ENCODE data around the gene SRSF1. TPM values are rescaled to one million over a fixed set of nuclear protein-coding genes. Genes with fewer than 3 reads are reported as not detected.

The SRSF1 gene
- total RNA-seq, 2 experiments from 2014 or later = 531 to 582 TPM

- POLR2A ChIA-PET = no interaction called here
- intact Hi-C loops (cut with micrococcal nuclease; ENCODE audit: unreplicated experiment) = no loop called here
- CTCF ChIA-PET (ENCODE audit: unreplicated experiment) = no interaction called here
- Histone ChIP-seq H3K4me1 (ENCODE audit: insufficient read depth, low read length, poor library complexity, severe bottlenecking) (no peaks in the 10 kb centered on the region), H3K79me2 (ENCODE audit: insufficient read depth, low read depth, low read length) (no peaks in the 10 kb centered on the region), H3K9me3 (ENCODE audit: low read length) (no peaks in the 10 kb centered on the region), H4K20me1 (ENCODE audit: insufficient read depth, low read length) (no peaks in the 10 kb centered on the region; the same call in 1 of the 2 replicates), H3K27ac (ENCODE audit: low read depth, low read length, poor library complexity, severe bottlenecking) (no peak overlapping the region), H3K9me2 (ENCODE audit: insufficient read depth, low read length) (no peaks in the 10 kb centered on the region), H3K4me3 (ENCODE audit: low read depth, low read length, poor library complexity, severe bottlenecking) (no peak overlapping the region), H3K4me2 (ENCODE audit: low read length) (no peak overlapping the region), H3K36me3 (ENCODE audit: insufficient read depth, low read length) (no peaks in the 10 kb centered on the region), H2AFZ (ENCODE audit: low read length) (no peak overlapping the region)
- TF ChIP-seq EZH2phosphoT487 (IDR thresholded peaks at IDR 0.05; ENCODE audit: borderline replicate concordance, low read depth, low read length) = no peak
- no TSS peak for BruUV-seq (replicated peaks)
- no peak for DNase-seq (ENCODE audit: low spot score)
Measured at GRCh38 chr17:57965521-57966160, 41.4 kb downstream of the SRSF1 start.

GRCh38 chr17:57963149-57963511 is 43.9 kb downstream of the SRSF1 start:
- Histone ChIP-seq H3K79me2 (ENCODE audit: insufficient read depth, low read depth, low read length) (no peaks in the 10 kb centered on the region), H3K4me3 (ENCODE audit: low read depth, low read length, poor library complexity, severe bottlenecking) (no peak overlapping the region), H3K27ac (ENCODE audit: low read depth, low read length, poor library complexity, severe bottlenecking) (no peak overlapping the region), H3K4me2 (ENCODE audit: low read length) (no peak overlapping the region), H2AFZ (ENCODE audit: low read length) (no peak overlapping the region), H4K20me1 (ENCODE audit: insufficient read depth, low read length) (no peaks in the 10 kb centered on the region; the same call in 1 of the 2 replicates), H3K4me1 (ENCODE audit: insufficient read depth, low read length, poor library complexity, severe bottlenecking) (no peaks in the 10 kb centered on the region), H3K9me2 (ENCODE audit: insufficient read depth, low read length) (no peaks in the 10 kb centered on the region), H3K9me3 (ENCODE audit: low read length) (no peaks in the 10 kb centered on the region), H3K36me3 (ENCODE audit: insufficient read depth, low read length) (no peaks in the 10 kb centered on the region)
- intact Hi-C loops (cut with micrococcal nuclease; ENCODE audit: unreplicated experiment) = no loop called here
- DNase-seq (ENCODE audit: low spot score) = no peak
- BruUV-seq (replicated peaks) = no TSS peak
- no peak for TF ChIP-seq EZH2phosphoT487 (IDR thresholded peaks at IDR 0.05; ENCODE audit: borderline replicate concordance, low read depth, low read length)
- no peak for TF ChIP-seq CTCF (conservative IDR thresholded peaks at IDR 0.05; ENCODE audit: low read length)
- CTCF ChIA-PET (ENCODE audit: unreplicated experiment) = no interaction called here
- POLR2A ChIA-PET = no interaction called here

GRCh38 chr17:57962279-57963148 is 44.5 kb downstream of the SRSF1 start:
- Histone ChIP-seq H3K36me3 (ENCODE audit: insufficient read depth, low read length) (no peaks in the 10 kb centered on the region), H3K9me3 (ENCODE audit: low read length) (no peaks in the 10 kb centered on the region), H3K4me3 (ENCODE audit: low read depth, low read length, poor library complexity, severe bottlenecking) (no peak overlapping the region), H3K9me2 (ENCODE audit: insufficient read depth, low read length) (no peaks in the 10 kb centered on the region), H3K4me1 (ENCODE audit: insufficient read depth, low read length, poor library complexity, severe bottlenecking) (no peaks in the 10 kb centered on the region), H2AFZ (ENCODE audit: low read length) (no peak overlapping the region), H3K27ac (ENCODE audit: low read depth, low read length, poor library complexity, severe bottlenecking) (no peak overlapping the region), H3K79me2 (ENCODE audit: insufficient read depth, low read depth, low read length) (no peaks in the 10 kb centered on the region), H4K20me1 (ENCODE audit: insufficient read depth, low read length) (no peaks in the 10 kb centered on the region; the same call in 1 of the 2 replicates), H3K4me2 (ENCODE audit: low read length) (no peak overlapping the region)
- CTCF ChIA-PET (ENCODE audit: unreplicated experiment) = no interaction called here
- intact Hi-C loops (cut with micrococcal nuclease; ENCODE audit: unreplicated experiment) = no loop called here
- no peak for DNase-seq (ENCODE audit: low spot score)
- TF ChIP-seq EZH2phosphoT487 (IDR thresholded peaks at IDR 0.05; ENCODE audit: borderline replicate concordance, low read depth, low read length) (no peak), CTCF (conservative IDR thresholded peaks at IDR 0.05; ENCODE audit: low read length) (no peak)
- POLR2A ChIA-PET = interaction anchor here (0.7 kb wide), 1 partner anchor 12 kb away, joined by 3 read pairs; no protein-coding TSS in a partner anchor
- no TSS peak for BruUV-seq (replicated peaks)
